ENCODE measurements around the gene ARHGAP18.

Gene ARHGAP18

GRCh38 chr6:129592516-129593232, 117.3 kb downstream of the ARHGAP18 start:
- no peaks in the 10 kb centered on the region for H3K9me3 ChIP-seq (ENCODE audit: insufficient read depth, low read depth, low read length)
- H3K4me3 ChIP-seq (ENCODE audit: low read length, poor library complexity, severe bottlenecking), result no peak overlapping the region
- no peak for TF ChIP-seq CTCF (conservative IDR thresholded peaks at IDR 0.05; ENCODE audit: low read length)
- TF ChIP-seq EZH2phosphoT487 (IDR thresholded peaks at IDR 0.05; ENCODE audit: borderline replicate concordance), result no peak
- no peaks in the 10 kb centered on the region for H3K4me1 ChIP-seq (ENCODE audit: insufficient read depth, low read length, poor library complexity, severe bottlenecking)
- H2AFZ ChIP-seq (ENCODE audit: low read length), result no peak overlapping the region
- H3K9me2 ChIP-seq (replicated peaks; ENCODE audit: low read depth, low read length), result no peaks in the 10 kb centered on the region
- H3K9ac ChIP-seq (ENCODE audit: low read depth, low read length, poor library complexity, severe bottlenecking), result no peak overlapping the region
- H3K27me3 ChIP-seq (ENCODE audit: insufficient read depth, low read length, poor library complexity, severe bottlenecking), result no peaks in the 10 kb centered on the region
- no peaks in the 10 kb centered on the region for H3K79me2 ChIP-seq (ENCODE audit: insufficient read depth, low read length)
- H3K36me3 ChIP-seq (ENCODE audit: insufficient read depth, low read length), result no peaks in the 10 kb centered on the region
- H3K4me2 ChIP-seq (ENCODE audit: low read depth, low read length, poor library complexity, severe bottlenecking), result no peak overlapping the region
- no peaks in the 10 kb centered on the region for H3F3A ChIP-seq (ENCODE audit: low read depth)
- no peaks in the 10 kb centered on the region for H4K20me1 ChIP-seq (ENCODE audit: insufficient read depth, low read length, poor library complexity, severe bottlenecking)

GRCh38 chr6:129590408-129591022, 119.5 kb downstream of the ARHGAP18 start:
- Histone ChIP-seq H3K4me1 (ENCODE audit: insufficient read depth, low read length, poor library complexity, severe bottlenecking) (no peaks in the 10 kb centered on the region), H3K9me2 (replicated peaks; ENCODE audit: low read depth, low read length) (no peaks in the 10 kb centered on the region), H3K27me3 (ENCODE audit: insufficient read depth, low read length, poor library complexity, severe bottlenecking) (no peaks in the 10 kb centered on the region), H3K79me2 (ENCODE audit: insufficient read depth, low read length) (no peaks in the 10 kb centered on the region), H3K4me2 (ENCODE audit: low read depth, low read length, poor library complexity, severe bottlenecking) (no peak overlapping the region), H3K9me3 (ENCODE audit: insufficient read depth, low read depth, low read length) (no peaks in the 10 kb centered on the region), H4K20me1 (ENCODE audit: insufficient read depth, low read length, poor library complexity, severe bottlenecking) (no peaks in the 10 kb centered on the region), H2AFZ (ENCODE audit: low read length) (no peak overlapping the region), H3K36me3 (ENCODE audit: insufficient read depth, low read length) (no peaks in the 10 kb centered on the region), H3K9ac (ENCODE audit: low read depth, low read length, poor library complexity, severe bottlenecking) (no peak overlapping the region), H3F3A (ENCODE audit: low read depth) (no peaks in the 10 kb centered on the region), H3K4me3 (ENCODE audit: low read length, poor library complexity, severe bottlenecking) (no peak overlapping the region)
- TF ChIP-seq CTCF (conservative IDR thresholded peaks at IDR 0.05; ENCODE audit: low read length) (no peak), EZH2phosphoT487 (IDR thresholded peaks at IDR 0.05; ENCODE audit: borderline replicate concordance) (no peak)

GRCh38 chr6:129586815-129587214, 123.2 kb downstream of the ARHGAP18 start:
- H3K27me3 ChIP-seq (ENCODE audit: insufficient read depth, low read length, poor library complexity, severe bottlenecking), result no peaks in the 10 kb centered on the region
- no peaks in the 10 kb centered on the region for H3K9me2 ChIP-seq (replicated peaks; ENCODE audit: low read depth, low read length)
- H3K9me3 ChIP-seq (ENCODE audit: insufficient read depth, low read depth, low read length), result no peaks in the 10 kb centered on the region
- H2AFZ ChIP-seq (ENCODE audit: low read length), result no peak overlapping the region
- no peaks in the 10 kb centered on the region for H3K4me1 ChIP-seq (ENCODE audit: insufficient read depth, low read length, poor library complexity, severe bottlenecking)
- no peaks in the 10 kb centered on the region for H3F3A ChIP-seq (ENCODE audit: low read depth)
- no peaks in the 10 kb centered on the region for H3K79me2 ChIP-seq (ENCODE audit: insufficient read depth, low read length)
- H4K20me1 ChIP-seq (ENCODE audit: insufficient read depth, low read length, poor library complexity, severe bottlenecking), result no peaks in the 10 kb centered on the region
- no peak overlapping the region for H3K9ac ChIP-seq (ENCODE audit: low read depth, low read length, poor library complexity, severe bottlenecking)
- H3K4me3 ChIP-seq (ENCODE audit: low read length, poor library complexity, severe bottlenecking), result no peak overlapping the region
- no peaks in the 10 kb centered on the region for H3K36me3 ChIP-seq (ENCODE audit: insufficient read depth, low read length)
- TF ChIP-seq CTCF (conservative IDR thresholded peaks at IDR 0.05; ENCODE audit: low read length) (no peak), EZH2phosphoT487 (IDR thresholded peaks at IDR 0.05; ENCODE audit: borderline replicate concordance) (no peak)
- no peak overlapping the region for H3K4me2 ChIP-seq (ENCODE audit: low read depth, low read length, poor library complexity, severe bottlenecking)
